GM18499 (cell line): ENCODE results near the gene SIRT7.
"Not testable (repeated sequence)": the region's sequence is repeated elsewhere in the genome, so short reads cannot be mapped to it uniquely, and the experiment has no call there.

Experiments
- ATAC-seq: cut with Tn5 transposase; IDR thresholded peaks from one replicate; pipeline ENCODE4 v1.9.1; 2021; ENCODE audit warnings: moderate number of reproducible peaks; ENCODE audit not compliant: insufficient read depth, unreplicated experiment

The SIRT7 gene

DNA sequence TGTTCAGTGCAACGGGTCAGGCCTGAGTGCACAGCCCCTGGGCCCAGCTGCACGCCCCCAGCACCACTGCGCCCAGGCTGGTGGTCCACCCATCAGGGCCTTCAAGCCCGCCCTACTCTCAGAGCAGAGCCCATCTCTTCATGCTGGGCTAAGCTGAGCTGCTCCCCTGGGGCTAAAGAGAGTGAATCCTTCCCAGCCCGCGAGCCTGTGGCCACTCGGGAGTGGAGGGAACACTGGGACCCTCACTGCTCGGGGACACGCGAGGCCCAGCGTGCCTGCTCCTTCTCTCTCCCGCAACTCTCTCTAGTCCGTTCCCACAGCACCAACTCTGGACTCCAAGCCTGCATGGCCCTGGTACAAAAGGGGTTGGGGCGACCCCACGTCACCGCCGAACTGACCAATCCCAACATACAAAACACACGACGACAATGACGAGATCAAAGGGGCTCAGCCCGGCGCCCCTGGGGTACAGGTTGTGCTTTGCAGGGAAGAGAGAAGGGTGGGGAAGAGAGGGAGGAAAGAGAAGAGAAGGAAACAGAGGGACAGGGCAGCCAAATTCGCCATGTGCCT, 4.1 kb upstream of the SIRT7 start:
- no peak for ATAC-seq

DNA sequence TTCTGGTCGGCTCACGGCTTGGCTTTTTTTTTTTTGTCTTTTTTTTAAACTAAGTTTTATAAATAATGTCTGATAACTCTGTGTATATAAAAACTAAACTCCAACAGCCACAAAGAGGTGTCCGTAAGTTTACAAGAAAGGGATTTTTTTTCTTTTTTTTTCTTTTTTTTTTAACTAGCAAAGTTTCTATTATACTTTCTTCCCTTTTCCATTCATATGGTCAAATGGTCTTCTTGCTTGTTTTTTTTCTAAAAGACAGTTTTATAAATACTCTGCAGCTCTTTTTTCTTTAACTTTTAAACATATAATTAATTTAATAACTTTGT, 3.5 kb upstream of the SIRT7 start:
- no peak for ATAC-seq

DNA sequence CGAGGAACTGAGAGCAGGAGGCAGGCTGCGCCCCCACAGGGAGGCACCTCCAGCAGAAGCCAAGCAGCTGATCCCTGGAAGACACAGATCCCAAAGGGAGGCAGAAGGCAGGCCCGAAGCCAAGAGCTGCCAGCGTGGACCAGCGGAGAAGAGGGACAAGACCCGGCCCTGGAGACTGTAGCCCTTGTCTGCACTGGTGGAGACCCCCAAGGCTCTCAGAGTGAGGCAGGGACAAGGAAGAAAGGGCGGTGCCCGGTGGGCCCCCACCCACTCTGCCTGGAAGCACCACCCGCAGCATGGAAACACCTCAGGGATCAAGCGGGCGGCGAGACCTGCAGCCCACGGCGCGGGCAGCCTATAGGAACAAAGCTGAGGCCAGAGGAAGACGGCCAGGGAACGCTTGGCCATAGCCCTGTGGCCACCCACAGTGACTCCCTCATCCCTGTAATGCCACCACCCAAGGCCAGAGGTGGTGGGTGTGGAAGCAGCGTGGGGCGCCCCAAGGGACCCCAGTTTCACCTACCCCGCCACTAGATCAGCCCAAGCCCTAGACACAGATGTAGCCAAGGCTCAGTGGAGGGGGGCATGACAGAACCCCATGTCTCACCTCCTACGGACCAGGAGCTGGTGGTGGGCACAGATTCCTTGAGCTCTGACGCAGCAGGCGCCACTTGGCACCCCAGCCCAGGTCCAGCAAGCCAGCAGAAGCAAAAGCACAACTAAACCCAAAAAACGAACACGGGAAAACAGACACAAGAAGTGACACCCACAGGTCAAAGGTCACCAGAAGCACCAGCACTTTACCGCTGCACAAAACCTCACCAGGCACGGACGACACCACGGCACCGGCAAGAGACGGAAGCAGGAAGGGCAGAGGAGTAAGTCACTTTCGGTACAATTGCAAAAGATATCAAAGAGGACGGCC, 2.9 kb upstream of the SIRT7 start:
- no peak for ATAC-seq

DNA sequence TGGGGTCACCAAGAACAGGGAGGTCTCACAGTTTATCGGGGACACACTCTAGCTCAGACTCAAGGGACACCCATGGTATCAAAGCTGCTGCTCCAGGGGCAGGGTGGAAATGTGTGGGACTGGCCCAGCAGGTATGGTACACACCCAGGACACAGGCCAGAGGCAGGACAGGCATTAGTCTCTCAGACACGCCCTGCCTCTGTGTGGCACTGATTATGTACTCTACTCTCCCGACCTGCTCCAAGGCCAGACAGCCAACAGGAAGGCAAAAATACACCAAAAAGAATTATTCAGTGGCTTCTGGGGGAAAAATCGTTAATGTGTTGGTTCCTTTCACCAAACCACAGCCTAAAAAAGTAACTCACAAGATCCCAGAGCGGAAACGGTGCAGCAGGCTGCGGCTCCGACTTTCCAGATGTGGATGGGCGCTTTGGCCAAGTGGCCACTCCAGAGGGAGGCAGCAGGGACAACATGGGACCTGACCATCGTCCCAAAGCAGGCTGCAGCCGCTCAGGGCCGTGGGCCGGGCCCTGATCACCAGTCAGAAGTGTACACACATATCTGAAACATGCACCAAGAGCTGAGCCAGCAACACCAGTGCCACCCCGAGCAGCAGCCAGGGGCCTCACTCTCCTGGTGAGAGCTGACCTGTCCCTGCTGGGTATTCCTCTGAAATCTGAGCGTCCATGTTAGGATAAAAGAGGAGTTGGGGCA, 1.0 kb upstream of the SIRT7 start:
- ATAC-seq = no peak

DNA sequence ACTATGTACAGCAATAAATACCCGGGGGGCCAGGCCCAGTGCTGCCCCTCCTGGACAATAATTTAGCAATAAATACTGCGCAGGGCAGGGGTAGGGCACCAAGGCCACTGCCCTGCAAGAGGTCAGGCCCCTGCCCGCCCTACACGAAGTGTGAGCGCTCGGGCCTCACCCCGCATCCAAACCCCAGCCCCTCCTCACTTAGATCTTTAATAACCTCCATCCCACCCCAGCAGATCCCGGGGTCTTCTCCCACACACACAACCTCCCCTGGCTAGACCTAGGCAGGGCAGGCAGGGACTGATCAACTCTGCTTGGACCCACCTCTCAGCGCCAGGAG, 325 bp upstream of the SIRT7 start:
- ATAC-seq = not testable (repeated sequence)

DNA sequence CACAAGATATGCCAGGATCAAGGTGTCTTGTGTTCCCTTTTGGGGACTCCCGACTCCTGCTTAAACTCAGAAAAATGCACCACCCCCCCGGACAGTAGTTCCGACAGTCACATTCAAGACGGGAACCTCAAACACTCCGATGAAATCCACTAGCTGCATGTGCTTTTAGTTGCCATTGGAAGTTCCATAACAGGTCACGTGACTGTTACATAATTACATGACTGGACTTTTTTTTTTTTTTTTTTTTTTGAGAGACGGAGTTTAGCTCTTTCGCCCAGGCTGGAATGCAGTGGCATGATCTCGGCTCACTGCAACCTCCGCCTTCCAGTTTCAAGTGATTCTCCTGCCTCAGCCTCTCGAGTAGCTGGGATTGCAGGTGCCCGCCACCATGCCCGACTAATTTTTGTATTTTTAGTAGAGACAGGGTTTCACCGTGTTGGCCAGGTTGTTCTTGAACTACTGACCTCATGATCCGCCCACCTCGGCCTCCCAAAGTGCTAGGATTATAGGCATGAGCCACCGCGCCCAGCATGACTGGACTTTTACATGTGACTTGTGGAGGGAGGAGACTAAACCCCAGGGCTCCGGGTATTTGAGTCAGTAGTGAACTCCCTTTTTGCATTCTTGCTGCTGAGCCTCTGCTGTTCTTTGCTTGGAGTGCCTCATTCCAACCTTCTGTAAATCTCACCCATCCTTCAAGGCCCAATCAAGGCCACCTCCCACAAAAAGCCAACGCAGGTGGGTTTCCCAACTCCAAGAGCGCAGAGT, 1.6 kb downstream of the SIRT7 start:
- no peak for ATAC-seq

DNA sequence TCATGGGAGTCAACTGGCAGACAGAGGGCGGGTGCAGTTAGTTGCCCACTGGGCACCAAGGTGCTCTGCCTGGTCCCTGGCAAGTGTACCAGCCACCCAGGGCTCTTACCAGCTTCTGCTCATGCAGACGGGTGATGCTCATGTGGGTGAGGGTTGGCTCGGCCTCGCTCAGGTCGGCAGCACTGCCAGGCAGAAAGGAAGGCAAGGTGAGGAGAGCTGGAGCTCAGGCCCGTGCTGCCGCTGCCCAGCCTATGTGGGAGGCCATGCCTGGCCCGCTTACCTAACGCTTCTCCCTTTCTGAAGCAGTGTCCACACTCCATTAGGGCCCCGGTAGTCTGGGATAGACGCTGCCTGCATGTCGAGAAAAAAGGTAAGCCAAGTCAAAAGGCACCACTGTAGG, 2.6 kb downstream of the SIRT7 start:
- no peak for ATAC-seq

DNA sequence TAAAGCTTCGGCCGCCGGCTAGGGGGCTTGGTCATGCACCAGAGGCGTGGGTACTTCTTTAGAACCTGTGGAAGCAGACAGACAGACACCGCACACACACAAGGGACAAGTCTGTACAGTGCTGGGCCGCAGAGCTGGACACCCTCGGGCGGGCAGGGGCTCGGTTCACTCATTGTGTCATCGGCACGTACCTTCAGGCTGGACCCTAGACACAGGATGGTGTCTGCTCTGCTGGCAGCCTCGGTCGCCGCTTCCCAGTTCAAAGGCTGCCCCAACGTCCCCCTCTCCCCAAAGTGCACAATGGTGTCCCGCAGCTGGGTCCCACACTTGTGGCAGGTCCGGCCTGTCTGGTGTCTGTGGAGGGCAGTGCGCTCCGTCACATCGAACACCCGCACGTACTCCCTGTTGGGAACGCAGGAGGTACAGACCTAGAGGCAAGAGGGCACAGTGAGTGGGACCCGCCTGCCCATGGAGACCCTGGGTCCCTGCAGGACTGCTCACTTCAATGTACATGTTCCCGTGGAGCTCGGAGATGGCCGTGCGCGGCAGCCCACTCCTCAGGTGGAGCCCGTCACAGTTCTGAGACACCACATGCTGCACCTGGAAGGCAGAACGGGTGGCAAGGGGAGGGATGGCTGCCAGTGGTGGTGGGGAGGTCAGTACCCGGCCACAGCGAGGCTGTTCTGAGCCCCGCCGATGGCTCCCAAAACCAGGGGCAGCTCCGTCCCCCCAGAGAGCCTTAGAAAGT, 3.7 kb downstream of the SIRT7 start:
- no peak for ATAC-seq

DNA sequence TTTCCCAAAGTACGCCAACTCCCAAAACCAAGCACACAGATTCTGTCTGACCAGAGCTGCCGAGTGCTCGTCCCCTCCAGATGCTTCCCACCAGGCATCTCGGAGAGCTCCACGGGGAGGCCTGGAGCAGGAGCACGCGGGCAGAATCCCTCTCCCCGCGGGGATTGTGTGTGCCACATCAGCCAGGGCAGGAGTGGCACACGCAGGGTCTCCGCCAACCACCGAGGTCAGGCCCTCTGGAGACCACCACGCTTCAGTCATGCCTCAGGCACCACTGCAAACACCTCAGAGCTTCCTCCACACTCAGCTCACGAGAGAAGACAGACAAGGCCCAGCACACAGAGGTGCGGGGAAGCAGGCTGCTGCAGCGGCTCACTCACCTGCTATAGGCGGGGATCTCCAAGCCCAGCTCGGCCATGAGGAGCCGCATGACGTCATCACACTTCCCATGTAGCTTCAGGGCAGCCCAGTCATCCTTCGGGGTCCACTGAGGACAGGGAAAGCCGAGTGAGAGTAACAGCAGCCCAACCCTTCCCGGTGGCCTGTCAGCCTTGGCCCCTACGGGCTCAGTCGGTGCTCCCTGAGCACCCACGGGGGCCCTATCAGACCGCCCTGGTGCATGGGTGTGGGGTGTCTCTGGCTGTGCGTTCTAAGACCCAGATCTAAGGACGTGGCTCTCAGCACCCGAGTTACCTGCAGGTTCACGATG, 4.4 kb downstream of the SIRT7 start:
- ATAC-seq = no peak

DNA sequence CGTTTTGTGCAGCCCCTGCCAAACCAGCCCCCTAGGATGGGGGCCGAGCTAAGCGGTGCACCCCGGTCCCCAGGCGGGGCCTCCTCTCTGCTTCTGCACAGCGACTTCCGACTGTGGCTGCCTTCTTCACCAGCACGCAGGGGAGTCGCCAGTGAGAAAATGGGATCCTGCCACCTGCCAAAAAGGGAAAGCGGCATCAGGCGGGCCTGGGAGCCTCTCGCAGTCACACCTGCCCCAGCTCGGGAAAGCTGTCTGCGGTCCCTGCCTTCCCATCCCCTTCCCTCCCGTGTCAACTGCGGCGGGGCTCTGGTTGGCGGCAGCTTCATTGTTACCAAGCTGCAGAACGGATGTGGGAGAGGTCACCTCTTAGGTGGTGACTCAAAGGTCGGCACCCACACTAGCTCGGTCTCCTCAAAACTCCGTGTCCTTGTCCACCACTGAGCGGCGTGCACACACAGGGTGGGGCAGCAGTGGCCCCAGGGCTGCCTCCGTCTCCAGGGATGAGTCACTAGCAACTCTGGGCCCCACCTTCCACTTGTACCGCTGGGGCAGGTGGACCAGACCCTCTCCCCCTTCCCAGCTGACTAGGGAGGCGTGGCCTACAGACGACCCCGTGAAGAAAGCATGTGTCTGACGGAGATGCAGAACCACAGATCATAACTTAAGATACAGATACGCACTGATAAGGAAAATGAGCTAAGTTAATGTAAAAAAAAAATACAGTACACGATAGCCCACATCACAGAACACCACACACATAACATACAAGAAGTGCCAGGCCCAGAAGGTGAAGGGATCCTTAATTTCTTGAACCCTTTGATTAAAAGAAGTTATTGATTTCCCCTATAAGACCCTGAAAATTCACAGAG, 5.3 kb downstream of the SIRT7 start:
- ATAC-seq = no peak

DNA sequence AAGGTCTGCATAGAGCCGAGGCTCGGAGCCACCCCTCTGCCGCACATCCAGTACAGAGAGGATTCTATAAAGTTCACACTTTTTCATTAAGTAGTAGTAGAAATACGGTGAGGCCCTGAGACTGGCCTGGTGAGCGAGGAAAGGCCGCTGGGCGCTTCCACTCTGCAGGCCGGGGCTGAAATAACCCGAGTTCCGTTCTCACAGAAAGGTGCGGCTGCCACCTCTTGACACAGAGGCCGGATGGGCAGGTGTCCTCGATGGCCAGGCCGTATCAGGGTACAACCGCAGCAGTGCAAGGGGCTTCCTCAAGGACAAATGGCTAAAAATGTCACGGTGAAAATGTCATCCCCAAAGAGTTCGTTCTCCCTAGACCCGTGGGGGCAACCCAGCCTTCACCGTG, 6.0 kb downstream of the SIRT7 start:
- no peak for ATAC-seq

DNA sequence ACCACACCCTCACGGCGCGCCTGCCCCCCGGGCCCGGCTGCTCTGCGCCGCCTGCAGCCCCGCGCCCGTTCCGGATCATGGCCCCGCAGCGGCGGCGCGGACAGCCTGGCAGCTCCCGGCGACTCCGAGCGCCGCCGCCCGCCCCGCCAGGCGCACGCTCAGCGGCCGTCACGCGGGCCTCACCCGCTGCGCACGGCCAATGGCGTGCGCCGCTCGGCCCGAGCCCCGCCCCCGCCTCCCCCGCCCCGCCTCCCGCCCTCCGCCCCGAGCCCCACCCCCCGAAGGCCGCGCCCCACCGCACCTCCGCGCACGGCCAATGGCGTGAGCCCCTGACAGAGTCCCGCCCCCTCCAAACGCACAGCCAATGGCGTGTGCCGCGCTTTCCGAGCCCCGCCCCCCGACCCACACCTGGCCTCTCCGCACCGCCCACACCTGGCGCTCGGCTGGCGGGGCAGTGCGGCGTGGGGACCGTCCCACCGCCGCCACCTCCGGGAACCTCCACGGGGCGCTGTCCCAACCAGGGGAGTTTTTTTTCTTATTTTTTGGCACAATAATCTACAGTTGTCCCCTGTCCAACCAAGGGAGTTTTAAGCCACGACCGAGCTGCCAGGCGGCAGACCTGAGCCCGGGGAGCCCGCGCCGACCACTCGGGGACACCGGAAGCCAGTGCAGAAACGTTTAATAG, 6.6 kb downstream of the SIRT7 start, which contains the start of gene PCYT2:
Gene PCYT2, minus strand, starts transcription at position 123 of the 685 bp plus-strand sequence. Its CDS starts 44 bp downstream, at position 79.
- no peak for ATAC-seq

DNA sequence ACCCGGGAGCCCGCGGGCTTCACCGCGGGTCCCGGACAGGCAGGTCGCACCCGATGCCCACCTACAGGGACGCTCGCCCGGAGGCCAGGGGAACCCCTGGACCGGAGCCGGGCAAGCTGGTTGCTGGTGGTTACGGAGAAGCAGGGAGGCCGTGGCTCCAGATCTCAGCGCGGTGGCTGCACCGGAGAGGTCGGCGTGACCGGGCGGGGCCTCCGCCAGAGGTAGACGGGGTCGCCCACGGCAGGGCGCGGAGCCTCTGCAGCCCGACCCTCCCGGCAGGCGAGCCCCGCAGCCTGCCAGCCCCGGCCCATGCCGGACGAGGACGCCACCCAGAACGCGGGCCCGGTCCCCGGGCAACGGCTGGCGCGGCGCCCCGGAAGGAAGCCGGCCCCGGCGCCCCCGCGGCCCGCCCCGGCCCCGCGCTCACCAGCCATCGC, 7.1 kb downstream of the SIRT7 start:
- no peak for ATAC-seq

DNA sequence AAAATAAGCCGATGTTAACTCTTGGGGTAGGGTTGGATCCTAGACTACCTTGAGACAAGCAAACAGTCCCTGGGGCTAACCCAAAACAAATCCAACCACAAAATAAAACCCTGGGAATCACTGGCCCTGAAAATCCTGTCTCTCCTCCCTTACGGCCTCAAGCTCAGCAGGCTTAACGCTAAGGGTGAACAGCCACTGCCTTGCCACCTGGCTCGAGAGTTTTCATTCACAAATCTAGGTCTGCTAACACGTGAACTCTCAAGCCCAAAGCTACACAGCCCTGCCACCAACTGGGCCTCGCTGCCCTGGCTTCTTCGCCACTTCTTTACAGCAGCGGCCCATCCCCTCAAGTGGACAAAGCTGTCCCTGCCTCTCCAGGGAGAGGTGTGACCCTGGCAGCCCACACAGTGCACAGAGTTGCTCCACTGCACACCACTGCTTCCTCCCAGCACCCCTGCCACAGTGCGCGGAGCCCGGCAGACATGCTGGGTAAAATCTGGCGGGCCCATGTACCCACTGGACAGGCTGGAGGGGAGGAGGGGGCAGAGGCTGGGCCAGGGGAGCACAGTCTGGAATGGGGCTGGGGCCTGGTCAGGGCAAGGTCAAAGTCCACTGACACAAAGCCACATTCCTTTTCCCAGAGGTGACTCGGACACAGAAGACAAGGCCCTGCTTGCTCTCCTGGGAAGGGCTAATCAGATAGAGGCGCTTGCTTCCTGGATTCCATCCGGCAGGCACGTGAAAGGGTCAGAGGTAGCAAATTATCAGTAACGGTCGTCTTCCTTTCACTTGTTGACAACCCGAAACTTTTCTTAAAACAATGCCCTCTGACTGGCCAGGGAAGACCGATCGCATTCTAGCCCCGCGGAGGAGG, 7.8 kb downstream of the SIRT7 start:
- no peak for ATAC-seq

DNA sequence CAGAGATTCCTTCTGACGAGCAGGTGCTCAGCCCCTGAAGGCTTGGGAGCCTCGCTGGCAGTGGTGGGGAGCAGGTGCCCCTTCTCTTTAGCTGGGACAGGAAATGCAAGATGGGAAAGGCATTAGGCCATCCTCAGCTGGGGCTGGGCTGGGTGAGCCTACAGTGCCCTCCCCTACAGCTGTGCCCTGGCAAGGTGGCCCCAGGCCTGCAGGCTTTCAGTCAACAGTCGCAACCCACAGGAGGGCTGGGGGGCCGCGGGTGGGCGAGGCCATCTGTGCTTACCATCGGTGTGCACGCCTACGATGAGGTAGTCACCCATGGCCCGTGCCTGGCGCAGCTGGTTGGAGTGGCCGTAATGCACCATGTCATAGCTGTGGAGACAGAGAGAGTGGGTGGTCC, 8.7 kb downstream of the SIRT7 start:
- no peak for ATAC-seq

DNA sequence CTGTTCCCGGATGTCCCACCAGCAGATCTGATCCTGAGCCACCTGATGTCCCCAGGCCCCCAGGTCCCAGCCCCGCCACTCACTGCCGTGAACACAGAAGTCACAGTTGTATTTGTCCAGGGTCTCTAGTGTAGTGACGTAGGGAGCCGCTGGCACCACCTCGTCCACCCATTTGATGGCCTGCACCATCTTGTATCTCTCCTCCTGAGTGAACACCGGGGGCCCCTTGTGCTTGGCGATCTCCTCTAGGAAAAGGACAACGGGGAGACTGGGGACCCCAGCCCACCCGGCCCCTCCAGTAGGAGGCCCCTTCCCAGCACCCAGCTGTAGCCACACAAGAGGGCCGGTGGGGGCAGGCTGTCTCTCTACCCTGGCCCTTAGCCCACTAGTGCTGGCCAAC, 9.2 kb downstream of the SIRT7 start:
- ATAC-seq = no peak
